Measurements from ENCODE around the gene SH3BP1. TPM values are rescaled to one million over a fixed set of nuclear protein-coding genes. Genes with fewer than 3 reads are reported as not detected.
"Not testable (repeated sequence)": the region's sequence is repeated elsewhere in the genome, so short reads cannot be mapped to it uniquely, and the experiment has no call there.

Gene SH3BP1
- total RNA-seq: 1.1 and 1.5 TPM in 2 replicates

GRCh38 chr22:37639070-37639760 is at the start of gene SH3BP1:
TSS of gene SH3BP1 (plus strand) at chr22:37639669. CDS start at chr22:37639788, 119 bp downstream.
- no peak for DNase-seq (ENCODE audit: low read depth, low spot score)

GRCh38 chr22:37591081-37591480 is 48.4 kb upstream of the SH3BP1 start:
- DNase-seq (ENCODE audit: low read depth, low spot score): not testable (repeated sequence)

GRCh38 chr22:37591823-37592404 is 47.6 kb upstream of the SH3BP1 start:
- no peak for DNase-seq (ENCODE audit: low read depth, low spot score)

GRCh38 chr22:37594237-37594636 is 45.2 kb upstream of the SH3BP1 start:
- no peak for DNase-seq (ENCODE audit: low read depth, low spot score)

- DNase-seq (ENCODE audit: low read depth, low spot score): no peak
These were observed 40.3 kb upstream of the SH3BP1 start for GRCh38 chr22:37599153-37599552.

- DNase-seq (ENCODE audit: low read depth, low spot score): no peak
These were observed 38.3 kb upstream of the SH3BP1 start for GRCh38 chr22:37601203-37601539.

- no peak for DNase-seq (ENCODE audit: low read depth, low spot score)
These were observed 37.7 kb upstream of the SH3BP1 start for GRCh38 chr22:37601540-37602442.

- not testable (repeated sequence) for DNase-seq (ENCODE audit: low read depth, low spot score)
These were observed 36.8 kb upstream of the SH3BP1 start for GRCh38 chr22:37602546-37603277.

- DNase-seq (ENCODE audit: low read depth, low spot score): no peak
These were observed 35.4 kb upstream of the SH3BP1 start for GRCh38 chr22:37604074-37604473.

- DNase-seq (ENCODE audit: low read depth, low spot score): no peak
These were observed 34.6 kb upstream of the SH3BP1 start for GRCh38 chr22:37604875-37605274.

GRCh38 chr22:37607010-37607934 is 32.2 kb upstream of the SH3BP1 start:
- DNase-seq (ENCODE audit: low read depth, low spot score): no peak

- no peak for DNase-seq (ENCODE audit: low read depth, low spot score)
These were observed 31.5 kb upstream of the SH3BP1 start for GRCh38 chr22:37607935-37608476.

- peak; percentile 94 for DNase-seq (ENCODE audit: low read depth, low spot score)
These were observed 30.8 kb upstream of the SH3BP1 start, which contains the start of gene GGA1 for GRCh38 chr22:37608477-37609239. TSS of gene GGA1 (plus strand) at chr22:37608834. CDS start at chr22:37608861, 27 bp downstream.

- DNase-seq (ENCODE audit: low read depth, low spot score): no peak
These were observed 30.0 kb upstream of the SH3BP1 start for GRCh38 chr22:37609240-37610152.

GRCh38 chr22:37610153-37610475 is 29.4 kb upstream of the SH3BP1 start:
- DNase-seq (ENCODE audit: low read depth, low spot score): not testable (repeated sequence)

GRCh38 chr22:37610480-37611129 is 28.9 kb upstream of the SH3BP1 start:
- no peak for DNase-seq (ENCODE audit: low read depth, low spot score)

- DNase-seq (ENCODE audit: low read depth, low spot score): no peak
These were observed 28.3 kb upstream of the SH3BP1 start for GRCh38 chr22:37611207-37611606.

Data from pulmonary artery endothelial cell (primary cell).